HG02623 (cell line): Measurements from ENCODE around the gene DLG3.

Experiments used
- ATAC-seq: cut with Tn5 transposase; IDR thresholded peaks from one replicate; pipeline ENCODE4 v1.9.1; 2021; ENCODE audit warnings: moderate library complexity; ENCODE audit not compliant: unreplicated experiment

The DLG3 gene

DNA sequence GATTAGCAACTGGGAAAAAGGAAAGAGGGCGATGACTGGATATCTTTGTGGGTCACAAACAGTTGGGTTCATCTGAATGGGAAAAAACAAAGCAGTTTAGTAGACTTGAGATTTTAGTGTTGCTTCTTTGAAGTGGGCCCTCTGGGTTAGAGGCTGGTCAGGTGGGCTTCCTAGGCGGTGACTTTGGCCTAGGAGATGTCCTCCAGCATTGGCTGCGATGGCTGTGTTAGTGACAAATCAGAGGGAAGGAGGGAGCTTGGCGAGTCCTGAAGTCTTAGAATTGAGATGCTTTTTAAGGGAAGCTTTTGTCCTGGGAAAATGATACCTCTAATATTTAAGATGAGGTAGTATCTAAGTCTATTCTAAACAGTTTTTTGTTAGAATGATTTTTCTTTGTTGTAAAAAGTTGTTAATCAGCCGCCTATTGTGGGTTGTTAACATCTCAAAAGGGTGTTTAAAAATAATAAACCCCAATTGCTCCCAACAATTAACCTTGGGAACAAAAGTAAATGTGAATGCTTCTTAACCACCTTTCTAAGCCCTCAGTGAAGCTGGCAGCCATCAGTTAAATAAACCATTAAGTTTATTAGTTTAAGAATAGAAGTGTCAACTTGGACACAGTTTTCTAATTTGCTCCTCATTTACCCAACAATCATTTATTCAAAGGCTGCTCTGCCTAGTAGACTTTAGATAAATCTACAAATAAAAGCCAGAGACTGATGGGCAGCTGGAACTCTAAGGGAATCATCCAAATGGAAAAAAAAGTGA lies 31.7 kb downstream of the DLG3 start:
- no peak for ATAC-seq

DNA sequence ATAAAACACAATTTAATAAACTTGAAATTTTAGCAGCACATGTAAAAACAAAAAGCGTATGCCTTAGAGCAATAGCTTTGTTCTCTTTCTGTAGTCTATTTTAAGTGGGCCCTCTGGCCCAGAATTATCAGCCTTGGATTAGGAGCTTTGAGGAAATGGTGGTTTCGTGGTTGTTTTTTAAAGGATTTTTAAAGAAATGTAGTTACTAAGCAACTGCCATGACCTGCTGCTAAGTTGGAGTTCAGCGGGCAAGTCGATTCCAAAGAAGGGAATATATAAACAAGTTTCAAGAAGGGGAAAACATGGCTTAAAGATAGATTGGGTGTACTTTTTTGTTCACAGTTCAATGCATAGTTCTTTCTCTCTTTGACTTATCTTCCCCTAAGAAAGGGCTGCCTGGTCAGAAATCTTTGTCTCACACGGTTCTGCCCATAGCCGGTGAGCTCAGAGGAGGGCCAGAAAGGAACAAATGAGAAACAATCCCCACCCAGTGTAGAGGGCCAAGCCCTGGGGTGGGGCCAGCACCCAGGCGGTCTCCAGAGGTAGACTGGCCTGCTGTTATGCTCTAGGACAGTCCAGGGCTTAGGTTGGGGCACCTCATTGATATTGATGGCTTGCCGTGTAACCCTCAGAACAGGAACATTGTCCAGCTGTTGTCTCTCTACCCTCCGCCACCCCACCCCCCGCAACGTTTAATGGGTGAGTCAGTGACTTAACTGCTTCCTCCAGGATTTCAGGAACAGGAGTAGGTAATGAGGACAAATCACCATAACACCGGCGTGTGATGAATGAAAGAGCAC lies 32.5 kb downstream of the DLG3 start:
- no peak for ATAC-seq

DNA sequence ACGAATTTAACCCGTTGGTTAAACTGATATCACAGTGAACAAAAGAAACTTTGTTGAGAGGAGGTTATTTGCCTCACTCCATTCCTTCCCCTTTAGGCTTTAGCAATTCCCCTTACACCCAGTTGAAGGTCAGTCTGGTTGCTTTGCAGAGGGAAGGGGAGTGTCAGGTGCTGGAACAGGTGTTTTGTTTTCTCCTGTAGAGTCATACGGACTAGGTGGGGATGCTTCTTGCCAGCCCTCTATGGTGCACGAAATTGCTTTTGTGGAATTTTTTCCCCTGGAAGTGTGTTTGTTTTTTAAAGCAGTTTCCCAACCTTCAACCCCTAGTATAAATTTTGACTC lies 33.1 kb downstream of the DLG3 start:
- no peak for ATAC-seq

DNA sequence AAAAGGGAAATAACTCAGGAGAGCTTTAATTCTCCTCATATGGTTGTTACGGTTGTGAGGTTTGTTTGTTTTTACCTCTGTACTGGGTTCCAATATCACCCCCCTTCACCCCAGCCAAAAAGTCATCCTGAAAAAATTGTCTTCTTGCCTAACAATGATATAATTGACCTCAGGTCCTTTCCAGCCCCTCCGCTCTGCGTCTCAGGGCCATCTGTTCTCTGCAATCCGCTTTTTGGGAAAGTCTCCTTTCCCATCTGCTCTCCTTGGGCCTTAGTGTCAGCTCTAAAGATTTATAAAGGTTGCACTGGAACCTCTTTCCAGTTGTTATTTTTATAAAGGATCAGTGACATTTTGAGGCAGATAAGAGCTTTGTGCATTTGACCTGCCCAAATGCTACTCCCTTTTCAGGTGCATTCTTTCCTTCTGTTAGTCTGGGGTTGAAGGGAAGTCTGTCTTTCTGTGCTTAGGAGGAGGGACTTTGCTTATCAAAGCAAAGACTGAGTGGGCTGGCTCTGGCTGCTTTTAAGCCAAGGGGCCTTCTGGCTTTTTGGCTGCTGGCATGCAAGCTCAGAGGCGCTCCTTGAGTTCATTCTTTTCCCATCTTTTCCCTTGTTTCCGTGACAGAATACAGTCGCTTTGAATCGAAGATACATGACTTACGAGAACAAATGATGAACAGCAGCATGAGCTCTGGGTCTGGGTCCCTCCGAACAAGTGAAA lies 34.1 kb downstream of the DLG3 start:
- ATAC-seq, result no peak

DNA sequence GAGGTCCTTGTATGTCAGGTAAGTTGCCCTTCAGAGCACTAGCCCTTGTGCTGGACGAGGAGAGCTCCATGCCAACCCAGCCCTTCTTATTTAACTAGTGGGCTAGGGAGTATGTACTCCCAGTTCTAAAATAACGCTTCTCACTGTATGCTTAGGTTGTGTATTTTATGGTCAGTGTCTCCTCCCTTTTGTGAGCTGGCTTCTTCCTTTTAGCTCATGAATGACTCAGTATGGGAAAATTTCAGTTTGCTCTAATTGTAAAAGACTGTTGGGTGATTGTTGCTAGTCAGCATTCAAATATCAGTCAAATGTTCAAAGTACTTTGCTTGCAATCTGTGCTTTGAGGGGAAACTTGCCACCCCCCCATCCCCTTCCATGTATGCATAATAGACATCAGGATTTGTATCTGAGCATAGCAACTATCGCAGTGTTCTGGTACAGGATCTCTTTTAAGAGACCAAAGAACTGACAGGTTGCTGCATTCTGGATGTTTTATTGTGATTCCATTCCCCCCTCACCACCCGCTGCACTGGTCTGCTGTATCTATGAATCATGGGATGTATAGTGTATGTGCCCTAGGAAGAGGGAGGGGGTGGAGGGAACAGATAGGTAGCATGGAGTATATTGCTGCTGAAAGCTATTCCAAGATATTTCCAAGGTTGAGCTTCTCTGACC lies 34.7 kb downstream of the DLG3 start:
- no peak for ATAC-seq

DNA sequence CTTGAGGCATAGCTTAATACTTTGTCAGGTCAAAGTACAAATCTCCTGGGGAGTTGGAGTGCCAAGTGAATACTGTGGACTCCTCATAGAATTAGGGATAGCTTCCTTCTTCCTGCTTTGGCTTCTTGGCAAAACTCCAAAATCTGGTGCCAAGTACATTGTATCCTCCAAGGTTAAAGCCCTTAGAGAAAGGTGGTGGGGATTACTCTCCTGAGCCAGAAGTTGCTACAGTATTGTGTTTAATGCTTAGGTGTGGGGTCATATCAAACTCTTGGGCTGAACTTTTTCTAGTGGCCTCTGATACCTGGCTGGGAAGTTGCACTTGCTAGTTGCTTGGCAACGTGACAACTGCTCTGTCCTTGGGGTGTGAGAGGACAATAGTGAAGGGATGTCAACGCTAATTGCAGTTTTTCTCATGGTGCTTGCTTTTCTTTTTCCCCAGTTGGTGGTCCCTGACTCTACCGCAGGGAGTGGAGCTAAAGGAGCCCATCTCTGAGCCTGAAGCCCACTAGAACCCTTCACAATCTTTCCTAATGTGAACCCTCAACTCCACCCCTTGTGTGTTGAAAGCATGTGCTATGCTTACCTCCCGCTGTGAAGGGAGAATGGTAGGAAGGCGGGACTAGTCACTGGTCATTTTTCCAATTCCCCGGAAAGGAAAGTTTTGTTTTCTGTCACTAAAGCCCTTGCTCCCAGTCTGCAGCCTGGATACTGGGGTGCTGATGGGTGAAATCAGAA lies 35.5 kb downstream of the DLG3 start:
- ATAC-seq, result no peak

DNA sequence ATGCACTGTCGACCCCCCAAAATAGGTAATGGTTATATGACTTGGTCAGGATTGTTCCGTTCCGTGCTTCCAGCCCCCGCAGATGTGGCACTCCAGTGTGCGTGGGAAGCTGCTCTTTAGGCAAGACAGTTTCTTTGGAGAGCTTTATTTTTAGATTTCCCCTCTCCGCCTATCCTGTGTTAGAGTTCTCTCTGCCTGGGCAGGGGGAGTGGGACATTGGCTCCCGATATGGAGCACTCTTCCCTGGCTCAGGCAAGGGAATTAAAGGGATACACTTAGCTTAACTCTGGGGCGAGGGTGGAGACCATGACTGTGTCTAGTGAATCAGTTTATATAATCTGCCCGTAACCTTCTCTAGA lies 36.0 kb downstream of the DLG3 start:
- no peak for ATAC-seq

DNA sequence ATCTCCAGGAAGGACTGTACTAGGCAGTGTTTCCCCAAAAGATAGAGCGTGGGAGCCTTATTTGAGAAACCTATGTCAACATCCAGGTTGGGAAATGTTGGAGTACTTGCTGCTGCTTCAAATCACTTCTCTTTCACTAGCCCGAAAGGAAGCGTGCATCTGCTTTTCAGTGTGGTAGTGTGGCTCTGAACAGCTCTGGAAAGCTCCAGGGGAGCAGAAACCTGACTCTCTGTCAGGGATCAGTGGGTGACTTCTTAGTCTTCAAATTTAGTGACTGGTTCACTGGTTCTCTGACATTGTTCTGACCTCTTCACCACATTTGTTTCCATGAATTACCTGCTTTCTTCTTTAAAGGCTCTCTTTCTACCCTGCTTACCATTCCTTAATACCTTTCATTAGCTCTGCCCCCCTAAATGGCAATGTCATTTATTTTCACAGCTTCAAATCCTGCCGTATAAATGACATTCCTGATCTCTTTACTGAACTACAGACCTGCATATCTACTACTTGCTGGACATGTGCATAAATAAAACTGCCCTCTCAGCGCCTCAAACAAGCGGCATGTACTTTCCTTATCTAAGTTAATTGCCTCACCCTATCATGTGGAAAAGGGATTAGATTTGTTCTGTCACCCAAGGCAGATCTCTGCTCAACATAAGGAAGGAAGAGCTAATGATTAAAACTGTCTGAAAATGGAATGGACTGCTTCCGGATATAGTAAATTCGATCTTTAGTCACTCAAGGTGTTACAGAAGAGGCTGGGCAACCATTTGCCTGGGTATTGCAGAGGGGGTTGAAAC lies 37.0 kb downstream of the DLG3 start:
- no peak for ATAC-seq

DNA sequence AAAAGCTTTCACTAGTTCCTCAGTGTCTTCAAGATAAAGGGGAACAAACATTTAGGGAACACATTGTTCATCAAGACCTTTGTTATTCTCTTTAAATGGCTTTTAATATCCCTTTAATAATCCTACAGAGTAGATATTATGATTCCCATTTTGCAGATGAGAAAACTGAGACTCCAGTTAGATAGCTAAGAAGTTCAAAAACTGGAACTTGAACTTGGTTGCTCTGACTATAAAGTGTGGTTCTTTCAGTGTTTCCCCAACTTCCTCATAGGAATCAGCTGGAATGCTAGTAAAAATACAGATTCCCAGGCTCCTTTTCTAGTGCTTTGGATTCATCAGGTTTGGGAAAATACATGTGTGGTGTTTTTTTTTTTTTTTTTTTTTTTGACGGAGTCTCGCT lies 37.7 kb downstream of the DLG3 start:
- no peak for ATAC-seq

DNA sequence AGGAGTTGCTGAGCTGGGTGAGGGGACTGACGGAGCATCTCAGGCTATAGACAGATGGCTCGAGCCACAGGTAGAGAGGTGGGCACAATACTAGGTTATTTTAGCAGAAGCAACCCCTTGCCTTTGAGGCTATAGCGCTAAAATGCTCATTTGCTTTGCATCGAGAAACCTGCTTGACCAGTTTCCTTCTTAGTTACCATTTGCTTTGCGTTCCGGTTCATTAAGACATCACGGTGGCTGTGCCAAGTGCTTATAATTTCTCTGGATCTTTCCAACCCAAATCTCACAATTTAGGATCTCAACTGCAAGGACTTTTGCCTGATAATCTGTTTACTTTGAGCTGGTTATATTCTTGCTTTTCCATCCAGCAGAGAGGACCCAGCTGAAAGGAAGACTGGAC lies 40.8 kb downstream of the DLG3 start:
- ATAC-seq, result no peak

DNA sequence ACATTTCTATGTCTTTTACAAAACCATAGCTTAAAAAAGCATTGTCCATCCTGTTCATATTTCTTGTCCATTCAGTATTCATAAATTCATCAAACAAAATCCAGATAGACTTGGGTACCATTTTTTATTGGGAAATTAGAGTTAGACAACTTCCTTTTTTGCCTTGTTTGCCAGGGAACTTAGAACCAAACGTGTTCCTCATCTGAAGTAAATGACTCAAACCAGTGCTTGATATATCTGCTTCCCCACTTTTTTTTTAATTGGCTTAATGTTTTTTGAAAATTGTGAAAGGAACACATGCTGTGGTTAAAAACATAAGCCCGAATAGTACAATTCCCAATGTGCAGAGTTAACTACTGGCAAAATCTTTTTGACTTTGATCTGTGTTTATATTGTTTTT lies 44.2 kb downstream of the DLG3 start:
- ATAC-seq, result no peak

DNA sequence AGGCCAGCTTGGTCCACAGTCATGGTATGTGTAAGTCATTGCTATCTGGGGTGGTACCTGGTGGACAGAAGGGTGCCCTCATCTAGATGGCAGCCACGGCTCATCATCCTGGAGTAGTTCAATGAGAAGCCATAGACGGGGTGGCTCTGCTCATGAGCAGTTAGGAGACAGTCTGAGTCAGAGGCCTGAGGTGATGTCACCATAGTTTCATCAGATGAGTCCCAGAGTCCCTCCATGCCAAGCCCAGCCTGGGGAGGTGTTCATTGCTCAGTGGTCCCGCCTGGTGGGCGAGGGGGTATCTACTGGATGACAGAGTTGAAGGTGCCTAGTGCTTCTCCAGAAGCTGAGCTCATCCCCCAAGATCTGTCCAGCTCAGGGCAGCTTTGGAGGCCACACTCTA lies 49.8 kb downstream of the DLG3 start:
- no peak for ATAC-seq

DNA sequence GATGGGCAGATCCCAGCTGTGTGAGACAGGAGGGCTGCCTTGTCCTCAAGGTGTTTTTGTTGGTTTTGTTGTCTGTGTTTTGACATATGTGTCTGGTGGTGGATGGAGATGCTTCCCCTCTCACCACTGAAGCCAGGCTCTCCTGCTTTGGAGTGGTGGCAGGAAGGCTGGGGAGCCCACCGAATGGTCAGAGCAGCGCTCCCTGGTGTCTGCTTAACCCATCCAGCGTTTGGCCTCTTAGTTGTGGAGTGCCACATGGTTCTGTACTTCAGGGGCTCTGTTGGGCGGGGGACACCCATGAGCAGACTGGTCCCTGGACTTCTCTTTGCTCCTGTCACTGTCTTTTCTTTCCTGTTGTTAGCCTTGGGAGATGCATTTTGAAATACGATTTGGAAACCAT lies 51.9 kb downstream of the DLG3 start:
- ATAC-seq, result no peak

DNA sequence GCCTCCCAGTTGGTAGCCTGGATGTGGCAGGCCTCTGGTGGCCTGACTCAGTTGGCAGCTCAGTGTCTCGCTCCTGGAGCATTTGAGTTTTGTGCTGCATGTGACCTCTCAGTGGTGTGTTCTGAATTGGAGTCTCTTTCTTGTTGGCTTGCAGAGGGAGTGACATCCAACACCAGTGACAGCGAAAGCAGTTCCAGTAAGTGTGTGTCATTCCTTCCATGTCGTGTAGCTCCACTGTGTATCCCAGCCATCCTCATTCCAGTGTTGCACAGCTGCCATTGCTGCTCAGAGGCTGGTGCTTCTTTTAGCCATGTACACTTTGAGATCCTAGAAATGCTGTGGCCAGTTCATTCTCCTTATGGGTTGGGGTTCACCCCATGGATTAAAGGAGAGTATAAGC lies 52.4 kb downstream of the DLG3 start:
- no peak for ATAC-seq

DNA sequence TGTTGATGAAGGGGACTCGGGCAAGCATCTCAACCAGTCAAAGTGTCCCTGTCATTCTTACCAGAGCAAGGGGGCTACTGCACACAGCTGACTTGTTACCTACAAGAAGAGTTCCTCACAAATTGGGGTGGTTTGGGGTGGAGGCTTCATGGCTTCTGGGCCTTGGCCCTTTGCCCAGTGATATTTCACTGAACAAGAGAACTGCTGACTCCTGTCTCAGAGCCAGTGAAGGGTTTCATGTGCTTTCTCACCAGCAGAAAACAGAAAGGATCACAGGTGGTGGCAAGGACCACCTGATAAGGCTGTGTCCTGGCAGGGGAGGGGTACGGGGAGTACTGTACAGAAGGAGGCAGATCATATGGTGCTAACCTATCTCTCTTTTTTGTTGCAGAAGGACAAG lies 53.5 kb downstream of the DLG3 start:
- no peak for ATAC-seq

DNA sequence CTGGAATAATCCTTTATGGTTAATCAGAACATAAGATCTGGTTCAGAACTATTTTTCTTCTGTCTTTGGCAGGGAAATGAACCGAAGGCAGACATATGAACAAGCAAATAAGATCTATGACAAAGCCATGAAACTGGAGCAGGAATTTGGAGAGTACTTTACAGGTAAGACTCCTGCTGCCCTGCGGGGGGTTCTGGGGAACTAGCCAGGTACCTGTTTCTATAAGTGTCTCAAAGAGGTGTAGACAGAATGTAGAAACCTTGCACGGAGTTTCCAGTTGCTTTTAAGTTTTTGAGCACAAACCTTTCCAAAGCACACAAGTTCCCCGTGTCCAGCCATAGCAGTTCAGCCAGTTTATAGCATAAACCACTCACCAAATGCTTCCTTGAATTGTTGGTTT lies 56.2 kb downstream of the DLG3 start:
- no peak for ATAC-seq

DNA sequence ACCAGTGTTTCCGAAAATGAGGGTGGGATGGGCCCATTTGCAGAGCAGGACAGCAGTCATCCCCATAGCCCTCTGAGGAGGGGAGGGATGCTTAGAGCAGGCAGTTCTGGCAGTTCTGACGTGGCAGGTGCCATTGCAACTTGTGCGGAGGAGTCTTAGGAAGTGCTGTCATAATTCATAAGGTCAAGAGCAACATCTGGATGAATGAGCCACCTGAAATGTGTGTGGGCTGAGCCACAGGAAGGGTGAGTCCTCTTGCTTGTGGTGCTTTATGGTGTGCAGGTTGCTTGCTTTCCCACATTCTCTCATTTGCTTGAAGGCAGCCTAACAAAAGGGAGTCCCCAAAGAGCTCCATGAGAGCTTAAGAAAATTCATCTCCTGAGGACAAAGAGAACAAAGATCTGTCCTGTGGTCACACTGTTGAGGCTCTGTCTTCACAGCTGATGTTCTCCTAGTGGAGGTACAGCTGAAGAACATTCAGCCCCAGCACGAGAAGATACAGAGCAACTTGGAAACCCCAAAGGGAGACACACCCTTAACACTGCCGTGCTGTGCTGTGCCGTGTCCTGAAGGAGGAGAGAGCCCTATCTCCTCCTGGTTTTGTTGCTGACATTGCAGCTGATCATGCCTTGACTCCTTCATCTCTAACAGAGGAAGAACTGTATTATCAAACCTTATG lies 60.3 kb downstream of the DLG3 start:
- no peak for ATAC-seq

DNA sequence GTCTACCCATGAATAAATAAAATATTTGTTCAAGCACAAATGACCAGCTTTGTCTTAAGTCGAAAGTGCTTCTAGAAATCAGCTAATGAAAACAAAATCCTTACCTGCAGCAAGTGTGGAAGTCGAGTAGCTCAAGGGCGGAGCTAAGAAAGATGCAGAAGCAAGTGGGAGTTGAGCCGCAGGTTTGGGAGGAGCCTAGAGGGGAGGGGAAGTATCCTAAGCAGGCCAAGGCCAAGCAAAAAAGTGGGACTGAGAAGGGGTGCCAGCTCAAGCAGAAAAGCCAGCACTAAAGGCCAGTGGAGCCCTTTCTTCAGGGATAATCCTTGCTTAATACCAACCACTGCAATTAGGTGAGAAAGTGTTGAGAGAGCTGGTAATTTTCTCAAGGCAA lies 60.8 kb downstream of the DLG3 start:
- no peak for ATAC-seq

DNA sequence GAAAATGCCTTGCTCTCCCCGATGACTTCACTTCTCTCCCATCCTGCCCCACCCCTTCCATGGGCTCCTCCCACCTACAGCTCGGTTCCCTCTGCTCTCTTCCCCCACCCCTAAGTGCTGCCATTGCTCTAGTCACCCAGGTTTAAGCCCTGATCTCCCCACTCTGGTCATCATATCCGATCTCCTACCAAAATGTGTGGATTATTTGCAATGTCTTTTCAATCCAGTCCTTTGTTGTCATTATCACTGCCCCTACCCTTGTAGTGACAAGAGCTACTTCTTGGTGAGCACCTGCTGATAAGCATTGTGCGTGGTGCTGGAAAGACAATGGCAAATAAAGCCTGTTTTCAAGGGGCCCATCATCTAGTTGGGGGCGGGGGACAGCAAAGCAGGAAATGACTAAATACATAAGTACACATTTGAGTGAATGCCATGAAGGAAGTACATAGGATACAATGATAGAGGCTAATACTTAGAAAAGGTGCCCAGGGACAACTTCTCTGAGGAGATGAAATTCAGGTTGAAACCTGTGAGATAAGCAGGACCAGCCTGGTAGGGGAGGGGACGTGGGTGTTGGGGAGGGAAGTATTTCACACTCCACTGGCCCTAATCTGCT lies 63.8 kb downstream of the DLG3 start:
- ATAC-seq, result peak; percentile 45
